Measurements from ENCODE around the gene MAGI2.

Gene MAGI2

GRCh38 chr7:78315119-78315518 lies 1138.3 kb downstream of the MAGI2 start:
- TF ChIP-seq, protein P1, sequence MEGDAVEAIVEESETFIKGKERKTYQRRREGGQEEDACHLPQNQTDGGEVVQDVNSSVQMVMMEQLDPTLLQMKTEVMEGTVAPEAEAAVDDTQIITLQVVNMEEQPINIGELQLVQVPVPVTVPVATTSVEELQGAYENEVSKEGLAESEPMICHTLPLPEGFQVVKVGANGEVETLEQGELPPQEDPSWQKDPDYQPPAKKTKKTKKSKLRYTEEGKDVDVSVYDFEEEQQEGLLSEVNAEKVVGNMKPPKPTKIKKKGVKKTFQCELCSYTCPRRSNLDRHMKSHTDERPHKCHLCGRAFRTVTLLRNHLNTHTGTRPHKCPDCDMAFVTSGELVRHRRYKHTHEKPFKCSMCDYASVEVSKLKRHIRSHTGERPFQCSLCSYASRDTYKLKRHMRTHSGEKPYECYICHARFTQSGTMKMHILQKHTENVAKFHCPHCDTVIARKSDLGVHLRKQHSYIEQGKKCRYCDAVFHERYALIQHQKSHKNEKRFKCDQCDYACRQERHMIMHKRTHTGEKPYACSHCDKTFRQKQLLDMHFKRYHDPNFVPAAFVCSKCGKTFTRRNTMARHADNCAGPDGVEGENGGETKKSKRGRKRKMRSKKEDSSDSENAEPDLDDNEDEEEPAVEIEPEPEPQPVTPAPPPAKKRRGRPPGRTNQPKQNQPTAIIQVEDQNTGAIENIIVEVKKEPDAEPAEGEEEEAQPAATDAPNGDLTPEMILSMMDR (IDR thresholded peaks at IDR 0.05; ENCODE audit: insufficient read depth, missing control alignments): no peak
- DNase-seq (ENCODE audit: insufficient read length, low spot score) (no peak), FAIRE-seq (no peak)

- FAIRE-seq (no peak), DNase-seq (ENCODE audit: insufficient read length, low spot score) (no peak)
- TF ChIP-seq, protein P1 (IDR thresholded peaks at IDR 0.05; ENCODE audit: insufficient read depth, missing control alignments): no peak
Observed at GRCh38 chr7:78311181-78311580, 1142.3 kb downstream of the MAGI2 start.

- FAIRE-seq: no peak
- TF ChIP-seq, protein P1 (IDR thresholded peaks at IDR 0.05; ENCODE audit: insufficient read depth, missing control alignments): no peak
- no peak for DNase-seq (ENCODE audit: insufficient read length, low spot score)
Observed at GRCh38 chr7:78307892-78308291, 1145.6 kb downstream of the MAGI2 start.

DNA sequence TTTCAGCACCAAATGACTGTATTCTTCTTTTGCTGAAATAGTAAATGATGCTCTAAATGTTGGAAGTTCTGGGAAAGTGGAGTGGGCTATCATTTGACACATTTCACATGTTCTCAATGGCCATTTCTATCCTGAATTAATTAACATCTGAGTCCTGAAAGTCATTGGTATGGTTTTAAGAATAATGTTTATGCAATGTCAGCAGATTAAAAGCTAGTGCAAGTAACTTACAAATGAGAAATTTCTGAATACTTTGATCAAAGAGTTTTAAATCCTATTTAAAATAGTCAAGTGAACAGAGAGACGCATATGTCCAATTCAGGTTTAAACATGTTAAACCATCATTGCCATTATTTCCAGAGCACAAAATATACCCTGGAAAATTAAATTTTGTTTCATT lies 1146.8 kb downstream of the MAGI2 start:
- DNase-seq (ENCODE audit: insufficient read length, low spot score) (no peak), FAIRE-seq (no peak)
- TF ChIP-seq, protein P1 (IDR thresholded peaks at IDR 0.05; ENCODE audit: insufficient read depth, missing control alignments): no peak

DNA sequence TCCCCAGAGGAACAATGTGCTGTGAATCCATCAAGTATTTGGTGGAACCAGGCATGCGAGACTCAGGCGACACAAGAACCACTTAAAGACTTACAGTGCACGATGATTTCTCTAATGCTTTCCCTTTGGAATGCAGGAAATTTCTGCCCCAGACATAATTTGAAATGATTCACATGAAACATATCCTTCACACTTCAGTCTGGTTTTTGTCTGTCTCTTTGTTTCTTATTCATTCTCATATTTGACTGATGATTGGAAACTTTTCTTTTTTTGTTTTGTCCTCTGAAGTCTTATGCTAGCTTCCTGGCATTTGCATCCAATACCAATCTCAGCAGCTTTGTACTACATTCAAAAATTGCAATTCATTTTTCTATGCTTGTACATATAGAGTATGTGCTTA lies 1152.1 kb downstream of the MAGI2 start:
- TF ChIP-seq, protein P1 (IDR thresholded peaks at IDR 0.05; ENCODE audit: insufficient read depth, missing control alignments): no peak
- DNase-seq (ENCODE audit: insufficient read length, low spot score) (no peak), FAIRE-seq (no peak)

GRCh38 chr7:78299088-78299487 lies 1154.4 kb downstream of the MAGI2 start:
- FAIRE-seq (no peak), DNase-seq (ENCODE audit: insufficient read length, low spot score) (no peak)
- TF ChIP-seq, protein P1 (IDR thresholded peaks at IDR 0.05; ENCODE audit: insufficient read depth, missing control alignments): no peak

- TF ChIP-seq, protein P1 (IDR thresholded peaks at IDR 0.05; ENCODE audit: insufficient read depth, missing control alignments): no peak
- DNase-seq (ENCODE audit: insufficient read length, low spot score) (no peak), FAIRE-seq (no peak)
Observed at GRCh38 chr7:78296644-78297371, 1156.7 kb downstream of the MAGI2 start.

All from D721Med (cell line).